Head of caudate nucleus (tissue), 42 donors: ENCODE results near the gene ACOT4.
"Not testable (repeated sequence)": the region's sequence is repeated elsewhere in the genome, so short reads cannot be mapped to it uniquely, and the experiment has no call there.

Experiments used
- DNase-seq, 42 donors: peaks; one replicate each; pipeline versions ENCODE4 v3.0.0 to v3.0.0-alpha.2; 2020 to 2021; ENCODE audit warnings: mixed read lengths in 7 of 42
- intact Hi-C: fragments of 100-400 bp; cut with DNase I; formaldehyde crosslinking; loops from one replicate; pipeline ENCODE4 v1.15.0; 2022

The ACOT4 gene

GRCh38 chr14:73573740-73574139 lies 17.9 kb upstream of the ACOT4 start:
- DNase-seq, intact Hi-C loops: not testable (repeated sequence)

- peak in 1 of 42 donors; percentile 3 for DNase-seq
- intact Hi-C loops = not testable (repeated sequence)
Observed at GRCh38 chr14:73574251-73574650, 17.4 kb upstream of the ACOT4 start.

GRCh38 chr14:73576391-73576790 lies 15.3 kb upstream of the ACOT4 start:
- peak in 1 of 42 donors; percentile 24 for DNase-seq
- intact Hi-C loops = no loop called here

GRCh38 chr14:73577214-73577613 lies 14.5 kb upstream of the ACOT4 start:
- intact Hi-C loops, DNase-seq: not testable (repeated sequence)

- intact Hi-C loops, DNase-seq: not testable (repeated sequence)
Observed at GRCh38 chr14:73582102-73582979, 9.3 kb upstream of the ACOT4 start.

GRCh38 chr14:73588695-73589094 lies 3.0 kb upstream of the ACOT4 start:
- DNase-seq = no peak
- intact Hi-C loops = no loop called here

GRCh38 chr14:73589116-73589515 lies 2.6 kb upstream of the ACOT4 start:
- no peak for DNase-seq
- intact Hi-C loops = no loop called here

- DNase-seq, intact Hi-C loops: not testable (repeated sequence)
Observed at GRCh38 chr14:73590673-73591004, 1.0 kb upstream of the ACOT4 start.

GRCh38 chr14:73594491-73594890 lies 2.8 kb downstream of the ACOT4 start:
- DNase-seq = peak in 1 of 42 donors; percentile 24
- intact Hi-C loops = no loop called here

GRCh38 chr14:73599499-73599898 lies 7.8 kb downstream of the ACOT4 start:
- DNase-seq = no peak
- intact Hi-C loops = no loop called here

- DNase-seq = no peak
- intact Hi-C loops = no loop called here
Observed at GRCh38 chr14:73602994-73603393, 11.3 kb downstream of the ACOT4 start.

GRCh38 chr14:73606271-73606670 lies 14.6 kb downstream of the ACOT4 start:
- DNase-seq = no peak
- intact Hi-C loops = no loop called here

GRCh38 chr14:73607241-73607640 lies 15.6 kb downstream of the ACOT4 start:
- DNase-seq = no peak
- intact Hi-C loops = no loop called here

- intact Hi-C loops = no loop called here
- DNase-seq = peak in 16 of 42 donors; percentile 4 to 64 (median 31)
Observed at GRCh38 chr14:73610687-73611086, 19.0 kb downstream of the ACOT4 start.

GRCh38 chr14:73612339-73613045 lies 20.8 kb downstream of the ACOT4 start, which contains the start of gene ACOT6:
TSS of gene ACOT6 (plus strand) at chr14:73612517. CDS start at chr14:73612572, 55 bp downstream.
- peak; percentile 27 to 80 (median 66) for DNase-seq

GRCh38 chr14:73613046-73613383 lies 21.3 kb downstream of the ACOT4 start:
- intact Hi-C loops = no loop called here
- peak in 3 of 42 donors; percentile 18 to 34 (median 29) for DNase-seq

More at GRCh38 chr14:73612339-73613045, 20.8 kb downstream of the ACOT4 start, which contains the start of gene ACOT6:
- intact Hi-C loops = no loop called here

GRCh38 chr14:73613419-73613963 lies 21.8 kb downstream of the ACOT4 start:
- intact Hi-C loops = no loop called here

GRCh38 chr14:73616831-73617230 lies 25.2 kb downstream of the ACOT4 start:
- DNase-seq = no peak
- intact Hi-C loops = no loop called here

More at GRCh38 chr14:73613419-73613963, 21.8 kb downstream of the ACOT4 start:
- DNase-seq = no peak

GRCh38 chr14:73619524-73619923 lies 27.9 kb downstream of the ACOT4 start:
- intact Hi-C loops = no loop called here
- no peak for DNase-seq

GRCh38 chr14:73620268-73620667 lies 28.6 kb downstream of the ACOT4 start:
- intact Hi-C loops = no loop called here
- DNase-seq = no peak
